CD1c-positive myeloid dendritic cell (primary cell): ENCODE data around the gene C19orf33.
"Not testable (repeated sequence)": the region's sequence is repeated elsewhere in the genome, so short reads cannot be mapped to it uniquely, and the experiment has no call there.

Experiments
- DNase-seq: peaks from one replicate; pipeline ENCODE4 v3.0.0-alpha.2; 2016; ENCODE audit errors: extremely low spot score

Gene C19orf33

GRCh38 chr19:38337360-38337653 lies 33.3 kb downstream of the C19orf33 start:
- DNase-seq = no peak

GRCh38 chr19:38339011-38339410 lies 35.0 kb downstream of the C19orf33 start:
- not testable (repeated sequence) for DNase-seq

GRCh38 chr19:38340927-38341326 lies 36.9 kb downstream of the C19orf33 start:
- no peak for DNase-seq

- DNase-seq = no peak
These were observed 42.8 kb downstream of the C19orf33 start for GRCh38 chr19:38346837-38347236.

- no peak for DNase-seq
These were observed 46.8 kb downstream of the C19orf33 start for GRCh38 chr19:38350883-38351282.

GRCh38 chr19:38351865-38352395 lies 47.9 kb downstream of the C19orf33 start:
- DNase-seq = no peak

GRCh38 chr19:38352611-38353010 lies 48.6 kb downstream of the C19orf33 start:
- DNase-seq = no peak
